Neural cell (in vitro differentiated cells): ENCODE data around the gene TEKT3. TPM values are rescaled to one million over a fixed set of nuclear protein-coding genes. Genes with fewer than 3 reads are reported as not detected.

ENCODE experiments used
- H2AFZ ChIP-seq: fragments of 200-600, 300-800 bp; sonication (generic), shearing (Covaris generic); 2 replicates; pipeline ENCODE4 v1.6.0; 2014; ENCODE audit warnings: low read depth, mild to moderate bottlenecking, antibody characterized with exemption, low read length, moderate library complexity
- H3F3A ChIP-seq: fragments of 200-600 bp; shearing (Covaris generic); 2 replicates; pipeline ENCODE4 v1.6.1; 2016; ENCODE audit warnings: mild to moderate bottlenecking, moderate library complexity, mixed read lengths, antibody characterized with exemption, low read length; ENCODE audit not compliant: insufficient read depth, poor library complexity, severe bottlenecking
- H3K27ac ChIP-seq: fragments of 200-600, 300-800 bp; sonication (generic), shearing (Covaris generic); 2 replicates; pipeline ENCODE4 v1.5.1; 2014; ENCODE audit warnings: mild to moderate bottlenecking, low read length, moderate library complexity
- H3K27me3 ChIP-seq: fragments of 300-800, 200-600 bp; sonication (generic), shearing (Covaris generic); 2 replicates; pipeline ENCODE4 v1.6.0; 2014; ENCODE audit warnings: mild to moderate bottlenecking, low read depth, low read length, moderate library complexity; ENCODE audit not compliant: insufficient read depth
- H3K36me3 ChIP-seq: fragments of 300-800, 200-600 bp; sonication (generic), shearing (Covaris generic); 2 replicates; pipeline ENCODE4 v1.5.1; 2014; ENCODE audit warnings: mild to moderate bottlenecking, antibody characterized with exemption, low read length, moderate library complexity; ENCODE audit not compliant: insufficient read depth
- H3K4me2 ChIP-seq: fragments of 300-800, 200-600 bp; sonication (generic), shearing (Covaris generic); 2 replicates; pipeline ENCODE4 v1.6.0; 2014; ENCODE audit warnings: mild to moderate bottlenecking, low read length
- H3K4me3 ChIP-seq: fragments of 300-800, 200-600 bp; sonication (generic), shearing (Covaris generic); 2 replicates; pipeline ENCODE4 v1.5.1; 2014; ENCODE audit warnings: mild to moderate bottlenecking, low read length, moderate library complexity
- H3K79me2 ChIP-seq: fragments of 200-600 bp; shearing (Covaris generic); replicated peaks from 2 replicates; pipeline ENCODE4 v1.6.0; 2014; ENCODE audit warnings: mild to moderate bottlenecking, low read length, moderate library complexity; ENCODE audit not compliant: insufficient read depth
- H3K9ac ChIP-seq: fragments of 300-800, 200-600 bp; sonication (generic), shearing (Covaris generic); 2 replicates; pipeline ENCODE4 v1.6.1; 2016; ENCODE audit warnings: mild to moderate bottlenecking, low read length, mixed read lengths
- H3K9me2 ChIP-seq: fragments of 200-600 bp; shearing (Covaris generic); 2 replicates; pipeline ENCODE4 v1.6.1; 2016; ENCODE audit warnings: mild to moderate bottlenecking, low read length, mixed read lengths; ENCODE audit not compliant: insufficient read depth
- H3K9me3 ChIP-seq: fragments of 200-600, 300-800 bp; sonication (generic), shearing (Covaris generic); 2 replicates; pipeline ENCODE4 v1.6.1; 2016; ENCODE audit warnings: mild to moderate bottlenecking, mixed run types, low read length, moderate library complexity, mixed read lengths
- H4K20me1 ChIP-seq: fragments of 200-600 bp; shearing (Covaris generic); 2 replicates; pipeline ENCODE4 v1.6.1; 2016; ENCODE audit warnings: mild to moderate bottlenecking, mixed run types; ENCODE audit not compliant: insufficient read depth
- CTCF ChIP-seq: fragments of 450-650 bp; IDR thresholded peaks from 2 replicates; pipeline ENCODE4 v1.5.1; 2014; ENCODE audit warnings: antibody characterized with exemption, mild to moderate bottlenecking, moderate library complexity; ENCODE audit not compliant: poor library complexity, severe bottlenecking
- EP300 ChIP-seq: fragments of 450-650 bp; conservative IDR thresholded peaks from 2 replicates; pipeline ENCODE4 v1.6.1; 2014; ENCODE audit warnings: antibody characterized with exemption, mild to moderate bottlenecking, moderate library complexity; ENCODE audit not compliant: poor library complexity, severe bottlenecking
- EZH2 ChIP-seq: fragments of 200-600, 300-800 bp; shearing (Covaris generic), sonication (generic); IDR thresholded peaks from 2 replicates; pipeline ENCODE4 v1.6.1; 2014; ENCODE audit warnings: antibody characterized with exemption, low read length, borderline replicate concordance, mild to moderate bottlenecking; ENCODE audit not compliant: insufficient read depth, poor library complexity, severe bottlenecking
- MXI1 ChIP-seq: fragments of 450-650 bp; conservative IDR thresholded peaks from 2 replicates; pipeline ENCODE4 v1.6.1; 2014; ENCODE audit warnings: antibody characterized with exemption, mild to moderate bottlenecking; ENCODE audit not compliant: poor library complexity, severe bottlenecking
- POLR2AphosphoS5 ChIP-seq: IDR thresholded peaks from 2 replicates; pipeline ENCODE4 v1.6.1; 2012
- RAD21 ChIP-seq: fragments of 450-650 bp; conservative IDR thresholded peaks from 2 replicates; pipeline ENCODE4 v1.6.1; 2014; ENCODE audit warnings: antibody characterized with exemption, mild to moderate bottlenecking, moderate library complexity
- REST ChIP-seq: IDR thresholded peaks from 2 replicates; pipeline ENCODE4 v1.6.1; 2012; ENCODE audit warnings: borderline replicate concordance
- SMC3 ChIP-seq: fragments of 450-650 bp; conservative IDR thresholded peaks from 2 replicates; pipeline ENCODE4 v1.6.1; 2014; ENCODE audit warnings: antibody characterized with exemption, mild to moderate bottlenecking, moderate library complexity; ENCODE audit not compliant: poor library complexity
- TAF1 ChIP-seq: IDR thresholded peaks from 2 replicates; pipeline ENCODE4 v1.6.1; 2012; ENCODE audit warnings: low read depth
- polyA plus RNA-seq: library from polyadenylated mRNA; depleted of rRNA; stranded (reverse); fragments of >200 nt; gene quantifications from 2 replicates; pipeline ENCODE4 v1.2.3, GENCODE V29; 2014

TEKT3 gene
- polyA plus RNA-seq, 1 donor from 2014 or later = 3.1 TPM

- no peaks in the 10 kb centered on the region for H3K9me2 ChIP-seq
- H3K36me3 ChIP-seq = no peaks in the 10 kb centered on the region
- no peak overlapping the region for H3K27ac ChIP-seq
- H3K27me3 ChIP-seq = no peaks in the 10 kb centered on the region
- no peaks in the 10 kb centered on the region for H4K20me1 ChIP-seq
- no peaks in the 10 kb centered on the region for H3F3A ChIP-seq
- TF ChIP-seq RAD21 = no peak
- no peak overlapping the region for H3K4me3 ChIP-seq
- no peak overlapping the region for H2AFZ ChIP-seq
- no peak overlapping the region for H3K9ac ChIP-seq
- no peak overlapping the region for H3K4me2 ChIP-seq
- H3K9me3 ChIP-seq = no peaks in the 10 kb centered on the region
- H3K79me2 ChIP-seq = no peaks in the 10 kb centered on the region
Measured at GRCh38 chr17:15363702-15364101, 22.3 kb upstream of the TEKT3 start.

GRCh38 chr17:15361592-15361991, 20.2 kb upstream of the TEKT3 start:
- H3K79me2 ChIP-seq = no peaks in the 10 kb centered on the region
- no peak overlapping the region for H3K9ac ChIP-seq
- H3K4me2 ChIP-seq = no peak overlapping the region

More at GRCh38 chr17:15361592-15361991, 20.2 kb upstream of the TEKT3 start:
- H3K36me3 ChIP-seq = no peaks in the 10 kb centered on the region
- H3K9me2 ChIP-seq = no peaks in the 10 kb centered on the region
- no peaks in the 10 kb centered on the region for H4K20me1 ChIP-seq
- no peak overlapping the region for H3K27ac ChIP-seq
- no peak overlapping the region for H3K4me3 ChIP-seq
- no peaks in the 10 kb centered on the region for H3K9me3 ChIP-seq
- H2AFZ ChIP-seq = no peak overlapping the region
- no peaks in the 10 kb centered on the region for H3F3A ChIP-seq
- no peaks in the 10 kb centered on the region for H3K27me3 ChIP-seq
- no peak for TF ChIP-seq RAD21
- TF ChIP-seq TAF1 = no peak
- TF ChIP-seq MXI1 = no peak
- no peak for TF ChIP-seq POLR2AphosphoS5
- TF ChIP-seq REST = no peak
- TF ChIP-seq SMC3 = no peak
- no peak for TF ChIP-seq EZH2
- no peak for TF ChIP-seq CTCF
- TF ChIP-seq EP300 = no peak
